GM12892 (cell line): ENCODE results near the gene AQP2.

ENCODE experiments used
- DNase-seq: peaks from one replicate; pipeline ENCODE4 v3.0.0; 2011; ENCODE audit not compliant: insufficient read length
- FAIRE-seq: peaks from 2 replicates; lab custom pipeline; 2011; peaks lifted over from hg19 to GRCh38; lab: Jason Lieb, UNC
- POLR2A ChIP-seq: IDR thresholded peaks from 2 replicates; pipeline ENCODE4 v1.6.1; 2011; ENCODE audit warnings: low read depth, low read length, control low read depth
- POLR2AphosphoS5 ChIP-seq: IDR thresholded peaks from 2 replicates; pipeline ENCODE4 v1.6.1; 2011; ENCODE audit warnings: low read depth, low read length, control low read depth
- TAF1 ChIP-seq: IDR thresholded peaks from 2 replicates; pipeline ENCODE4 v1.6.1; 2011; ENCODE audit warnings: low read depth, mild to moderate bottlenecking, control low read depth, low read length, borderline replicate concordance

The AQP2 gene

DNA sequence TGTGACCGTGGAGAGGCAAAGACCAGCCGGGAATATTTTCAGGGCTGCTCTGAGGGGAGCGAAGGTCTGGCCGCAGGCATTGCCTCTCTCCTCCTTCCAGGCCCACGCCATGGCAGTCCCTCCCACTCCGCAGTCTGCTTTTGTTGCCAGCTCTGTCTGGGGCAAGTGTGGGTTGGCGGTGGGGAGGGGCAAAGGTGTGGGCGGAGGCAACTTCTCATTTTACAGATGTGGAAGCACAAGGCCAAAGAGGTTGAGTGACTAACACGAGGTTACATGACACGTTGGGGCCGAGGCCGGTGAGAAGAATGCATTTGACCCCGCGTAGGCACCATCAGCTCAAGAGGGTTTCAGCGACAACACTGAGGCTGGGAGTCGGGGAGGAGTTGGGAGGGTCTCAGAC, 40.7 kb upstream of the AQP2 start:
- FAIRE-seq (no peak), DNase-seq (no peak)

DNA sequence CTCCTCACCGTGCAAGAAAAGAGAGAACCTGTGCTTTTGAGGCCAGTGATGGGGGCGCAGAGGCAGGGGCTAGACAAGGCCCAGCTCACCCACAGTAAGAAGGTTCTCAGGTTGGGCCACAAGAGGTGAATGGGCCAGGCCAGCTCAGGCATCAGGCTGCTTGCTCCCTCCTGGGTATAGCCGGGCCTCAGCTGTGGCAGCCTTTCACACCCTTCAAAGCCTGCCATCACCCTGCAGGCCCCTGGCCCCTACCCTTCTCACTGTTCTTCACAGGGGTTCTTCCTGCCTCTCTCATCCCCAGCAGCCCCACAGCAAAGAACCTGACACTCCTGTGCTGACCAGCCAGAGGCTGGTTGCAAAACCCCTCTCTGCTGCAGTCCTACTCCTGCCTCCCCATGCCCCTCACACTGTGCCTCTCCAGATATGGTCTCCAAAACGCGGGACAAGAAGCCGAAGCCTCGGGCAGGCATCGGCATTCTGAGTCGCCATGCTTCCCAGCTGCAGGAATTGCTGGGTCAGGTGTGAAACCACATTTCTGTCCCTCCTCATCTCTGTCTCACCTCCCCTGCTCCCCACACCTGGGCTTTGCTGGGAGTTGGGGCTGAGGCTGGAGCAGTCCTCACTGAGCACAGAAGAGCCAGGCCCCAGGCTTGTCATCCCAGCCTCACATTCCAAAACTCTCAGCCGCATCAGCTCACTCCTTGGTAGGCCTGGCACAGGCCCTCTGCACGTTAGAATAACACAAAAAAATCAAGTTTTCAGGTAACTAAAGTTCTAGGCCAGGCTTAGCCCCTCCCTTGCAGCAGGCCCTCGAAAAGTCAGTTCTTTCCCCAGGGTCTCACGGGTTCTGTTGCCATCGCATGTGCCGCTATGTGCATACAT, 40.0 kb upstream of the AQP2 start:
- no peak for TF ChIP-seq TAF1
- TF ChIP-seq POLR2A, result no peak
- TF ChIP-seq POLR2AphosphoS5, result no peak
- FAIRE-seq (no peak), DNase-seq (no peak)

More for the DNA sequence above, 40.7 kb upstream of the AQP2 start:
- no peak for TF ChIP-seq TAF1

DNA sequence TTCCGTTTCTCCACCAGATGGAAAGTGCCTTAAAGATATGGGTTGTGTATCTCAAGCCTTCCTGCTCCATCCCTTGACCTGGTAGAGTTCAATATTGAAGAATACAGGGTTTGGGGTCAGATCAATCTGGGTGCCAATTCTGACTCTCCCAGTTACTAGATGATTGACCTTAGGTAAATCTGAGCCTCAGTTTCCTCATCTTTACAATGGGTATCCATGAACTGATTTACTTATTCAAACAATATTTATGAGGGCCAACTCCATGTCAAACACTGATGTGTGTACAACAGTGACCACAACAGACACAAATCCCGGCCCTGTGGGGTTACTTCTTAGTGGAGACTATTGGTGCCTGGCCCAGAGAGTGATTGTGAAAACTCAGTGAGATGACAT, 39.3 kb upstream of the AQP2 start:
- DNase-seq, result no peak
- no peak for FAIRE-seq
- TF ChIP-seq POLR2AphosphoS5, result no peak
- TF ChIP-seq TAF1, result no peak
- no peak for TF ChIP-seq POLR2A

DNA sequence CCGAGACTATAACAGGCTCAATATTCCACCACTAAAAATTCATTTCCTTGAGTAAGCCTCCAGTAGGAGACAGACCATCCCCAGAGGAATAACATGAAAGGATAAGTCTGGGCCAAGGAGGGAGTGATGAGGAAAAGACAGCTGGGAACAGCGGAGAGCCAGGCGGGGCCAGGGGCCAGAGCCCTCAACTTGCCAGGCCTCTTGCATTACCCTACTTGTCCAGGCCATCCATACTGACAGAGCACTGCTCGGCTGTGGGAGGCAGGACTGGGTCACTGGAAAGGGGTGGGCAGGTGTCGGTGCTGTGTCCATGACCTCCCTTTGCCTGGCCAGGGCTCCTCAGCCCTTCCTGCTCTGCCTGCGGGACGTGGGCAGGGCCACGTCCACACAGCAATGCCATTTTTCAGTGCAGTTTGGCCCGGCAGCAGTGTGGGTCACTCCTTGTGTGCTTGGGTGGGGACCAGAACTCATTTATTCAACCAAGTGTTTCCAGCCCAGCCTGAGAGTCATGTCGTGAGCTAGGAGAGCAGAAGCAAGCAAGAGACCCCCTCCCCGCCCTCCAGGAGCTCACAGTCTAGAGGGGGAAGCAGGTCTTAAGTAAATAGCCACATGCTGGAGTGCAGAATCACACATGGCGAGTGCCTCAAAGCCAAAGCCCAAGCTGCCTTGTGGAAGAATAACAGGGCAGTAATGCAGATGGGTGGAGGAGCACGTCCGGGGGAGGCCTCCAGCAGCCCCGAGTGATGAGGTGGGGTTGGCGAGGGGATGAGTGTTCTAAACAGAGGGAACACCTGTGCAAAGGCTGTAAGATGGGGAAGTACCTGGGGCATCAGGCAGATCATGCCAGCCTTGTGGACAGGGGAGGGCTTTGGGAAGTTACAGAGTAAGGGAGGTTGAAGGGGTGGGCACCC, 37.9 kb upstream of the AQP2 start:
- DNase-seq (no peak), FAIRE-seq (no peak)
- TF ChIP-seq TAF1, result no peak
- no peak for TF ChIP-seq POLR2AphosphoS5
- no peak for TF ChIP-seq POLR2A

- TF ChIP-seq TAF1 (no peak), POLR2AphosphoS5 (no peak), POLR2A (no peak)
- FAIRE-seq (no peak), DNase-seq (no peak)
Observed at GRCh38 chr12:49916129-49916919, 34.2 kb upstream of the AQP2 start.

- FAIRE-seq (no peak), DNase-seq (no peak)
- TF ChIP-seq POLR2A (no peak), TAF1 (no peak), POLR2AphosphoS5 (no peak)
Observed at GRCh38 chr12:49917166-49917787, 33.3 kb upstream of the AQP2 start.

- TF ChIP-seq TAF1, result no peak
- TF ChIP-seq POLR2AphosphoS5, result no peak
- no peak for TF ChIP-seq POLR2A
- FAIRE-seq (no peak), DNase-seq (no peak)
Observed at GRCh38 chr12:49917788-49918173, 32.8 kb upstream of the AQP2 start.

GRCh38 chr12:49920241-49920914, 30.2 kb upstream of the AQP2 start:
- TF ChIP-seq POLR2A (no peak), TAF1 (no peak), POLR2AphosphoS5 (no peak)
- DNase-seq (no peak), FAIRE-seq (no peak)

- no peak for FAIRE-seq
- DNase-seq, result no peak
- TF ChIP-seq POLR2A (no peak), TAF1 (no peak), POLR2AphosphoS5 (no peak)
Observed at GRCh38 chr12:49920915-49921286, 29.6 kb upstream of the AQP2 start.

- FAIRE-seq, result no peak
Observed at GRCh38 chr12:49921299-49921698, 29.2 kb upstream of the AQP2 start.

More at GRCh38 chr12:49921299-49921698, 29.2 kb upstream of the AQP2 start:
- TF ChIP-seq POLR2A, result no peak
- no peak for TF ChIP-seq TAF1
- no peak for TF ChIP-seq POLR2AphosphoS5
- DNase-seq, result no peak
